A673 (cell line): ENCODE measurements around the gene LRRC4. TPM values are rescaled to one million over a fixed set of nuclear protein-coding genes. Genes with fewer than 3 reads are reported as not detected.

Experiments used
- BruUV-seq: library from RNA; stranded (reverse); fragments of 400-500 nt; replicated peaks from 2 replicates; lab custom pipeline; 2021; lab: Mats Ljungman, UMichigan
- CTCF ChIA-PET: fragments of 300-600 bp; sonication (Branson Sonifier 250); formaldehyde crosslinking; loops from one replicate; lab custom pipeline; 2022; ENCODE audit warnings: antibody characterized with exemption; lab: Charles Lee
- POLR2A ChIA-PET: fragments of 300-600 bp; sonication (Branson Sonifier 250); formaldehyde crosslinking; loops from one replicate; lab custom pipeline; 2022; ENCODE audit warnings: antibody characterized with exemption; ENCODE audit not compliant: low non-redundant PET; lab: Charles Lee
- DNase-seq: peaks from one replicate; pipeline ENCODE4 v3.0.0-alpha.2; 2015; ENCODE audit warnings: low spot score
- H3K27ac ChIP-seq: fragments of 200-600 bp; sonication (generic); 2 replicates; pipeline ENCODE4 v1.5.1; 2016; ENCODE audit warnings: mixed run types, low read depth, mild to moderate bottlenecking, mixed read lengths, antibody characterized with exemption, low read length; ENCODE audit not compliant: poor library complexity, severe bottlenecking
- H3K27me3 ChIP-seq: fragments of 200-600 bp; sonication (generic); replicated peaks from 2 replicates; pipeline ENCODE4 v1.6.1; 2017; ENCODE audit warnings: mixed run types, low read depth, mild to moderate bottlenecking, mixed read lengths, antibody characterized with exemption, low read length; ENCODE audit not compliant: insufficient read depth, poor library complexity
- H3K36me3 ChIP-seq: fragments of 200-600 bp; sonication (generic); 2 replicates; pipeline ENCODE4 v1.6.1; 2016; ENCODE audit warnings: mixed run types, mild to moderate bottlenecking, mixed read lengths, antibody characterized with exemption, low read length; ENCODE audit not compliant: insufficient read depth, poor library complexity, severe bottlenecking
- H3K4me1 ChIP-seq: fragments of 200-600 bp; sonication (generic); 2 replicates; pipeline ENCODE4 v1.6.1; 2017; ENCODE audit warnings: mixed run types, mild to moderate bottlenecking, mixed read lengths, antibody characterized with exemption, low read length; ENCODE audit not compliant: insufficient read depth, poor library complexity, severe bottlenecking
- H3K4me3 ChIP-seq: fragments of 200-600 bp; sonication (generic); 2 replicates; pipeline ENCODE4 v1.5.1; 2016; ENCODE audit warnings: low read depth, mixed run types, mild to moderate bottlenecking, mixed read lengths, low read length; ENCODE audit not compliant: poor library complexity, severe bottlenecking
- H3K9me3 ChIP-seq: fragments of 200-600 bp; sonication (generic); 2 replicates; pipeline ENCODE4 v1.6.1; 2016; ENCODE audit warnings: mixed run types, low read depth, mild to moderate bottlenecking, mixed read lengths, antibody characterized with exemption, low read length; ENCODE audit not compliant: poor library complexity, severe bottlenecking
- EZH2 ChIP-seq: fragments of 200-600 bp; sonication (generic); IDR thresholded peaks from 2 replicates; pipeline ENCODE4 v1.6.1; 2017; ENCODE audit warnings: borderline replicate concordance, low read depth, mild to moderate bottlenecking, mixed read lengths, antibody characterized with exemption, low read length; ENCODE audit not compliant: poor library complexity, severe bottlenecking
- intact Hi-C: fragments of 100-400 bp; cut with micrococcal nuclease; formaldehyde crosslinking; loops from one replicate; pipeline ENCODE4 v1.10.0; 2022; ENCODE audit not compliant: unreplicated experiment
- total RNA-seq: library from RNA; stranded (reverse); gene quantifications from 2 replicates; pipeline ENCODE4 v1.2.3, GENCODE V29; 2021
- TF ChIP-seq, protein P1 (sequence below): fragments of 300-800, 200-600 bp; sonication (generic); conservative IDR thresholded peaks from 2 replicates; pipeline ENCODE4 v1.5.1; 2017; ENCODE audit warnings: low read depth, mild to moderate bottlenecking, antibody characterized with exemption, low read length, moderate library complexity, mixed read lengths

Gene LRRC4
- total RNA-seq, 1 experiment from 2014 or later = 16.1 TPM

DNA sequence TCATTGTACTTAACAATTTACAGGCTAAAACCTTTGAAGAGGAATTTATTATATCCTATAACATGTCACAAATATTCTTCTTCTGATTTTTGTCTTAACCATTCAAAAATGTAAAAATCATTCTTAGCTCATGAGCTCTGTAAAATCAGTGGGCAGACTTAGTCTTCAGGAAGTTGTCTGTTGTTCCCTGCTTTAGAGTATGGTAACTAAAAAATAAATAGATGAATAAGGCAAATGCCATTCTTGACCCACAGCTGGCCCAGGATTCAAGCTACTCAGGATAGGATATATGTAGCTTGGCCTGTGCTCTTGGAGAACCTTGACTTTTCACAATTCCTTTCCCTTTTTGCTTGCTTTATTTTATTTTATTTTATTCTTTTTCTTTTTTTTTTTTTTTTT, 51.5 kb downstream of the LRRC4 start:
- Histone ChIP-seq H3K4me3 (no peak overlapping the region), H3K36me3 (no peaks in the 10 kb centered on the region), H3K27me3 (no peaks in the 10 kb centered on the region), H3K4me1 (no peaks in the 10 kb centered on the region), H3K9me3 (peaks cover 5% of the 10 kb centered on the region), H3K27ac (no peak overlapping the region)
- intact Hi-C loops = no loop called here
- no TSS peak for BruUV-seq
- no peak for TF ChIP-seq EZH2
- TF ChIP-seq, protein P1, sequence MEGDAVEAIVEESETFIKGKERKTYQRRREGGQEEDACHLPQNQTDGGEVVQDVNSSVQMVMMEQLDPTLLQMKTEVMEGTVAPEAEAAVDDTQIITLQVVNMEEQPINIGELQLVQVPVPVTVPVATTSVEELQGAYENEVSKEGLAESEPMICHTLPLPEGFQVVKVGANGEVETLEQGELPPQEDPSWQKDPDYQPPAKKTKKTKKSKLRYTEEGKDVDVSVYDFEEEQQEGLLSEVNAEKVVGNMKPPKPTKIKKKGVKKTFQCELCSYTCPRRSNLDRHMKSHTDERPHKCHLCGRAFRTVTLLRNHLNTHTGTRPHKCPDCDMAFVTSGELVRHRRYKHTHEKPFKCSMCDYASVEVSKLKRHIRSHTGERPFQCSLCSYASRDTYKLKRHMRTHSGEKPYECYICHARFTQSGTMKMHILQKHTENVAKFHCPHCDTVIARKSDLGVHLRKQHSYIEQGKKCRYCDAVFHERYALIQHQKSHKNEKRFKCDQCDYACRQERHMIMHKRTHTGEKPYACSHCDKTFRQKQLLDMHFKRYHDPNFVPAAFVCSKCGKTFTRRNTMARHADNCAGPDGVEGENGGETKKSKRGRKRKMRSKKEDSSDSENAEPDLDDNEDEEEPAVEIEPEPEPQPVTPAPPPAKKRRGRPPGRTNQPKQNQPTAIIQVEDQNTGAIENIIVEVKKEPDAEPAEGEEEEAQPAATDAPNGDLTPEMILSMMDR = no peak
- CTCF ChIA-PET = no interaction called here
- POLR2A ChIA-PET = no interaction called here
- DNase-seq = no peak

DNA sequence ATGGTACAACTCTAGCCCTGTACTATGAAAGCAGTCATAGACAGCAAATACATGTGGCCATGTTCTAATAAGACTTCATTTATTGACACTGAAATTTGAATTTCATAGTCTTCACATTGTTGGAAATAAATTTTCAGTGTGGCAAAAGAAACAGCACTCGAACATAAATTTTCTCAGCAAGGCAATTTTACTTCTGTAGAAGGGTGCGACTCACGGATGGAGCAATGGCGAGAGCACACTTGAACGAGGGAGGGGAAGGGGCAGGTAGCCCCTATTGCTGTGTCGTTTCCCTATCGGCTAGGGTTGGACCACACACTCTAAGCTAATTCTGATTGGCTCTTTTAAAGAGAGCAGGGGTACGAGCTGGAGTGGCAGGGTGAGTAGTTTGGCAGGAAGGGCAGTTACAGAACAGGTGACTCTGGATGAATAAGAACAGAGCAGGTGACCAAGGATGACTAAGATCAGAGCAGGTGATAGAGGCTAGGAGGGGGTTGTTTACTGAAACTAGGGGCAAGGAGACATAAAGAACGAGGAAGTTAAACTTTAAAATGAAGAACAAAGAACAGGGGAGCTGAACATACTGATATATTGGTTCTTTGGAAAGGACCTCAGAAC, 52.0 kb downstream of the LRRC4 start:
- no peak overlapping the region for H3K27ac ChIP-seq
- TF ChIP-seq EZH2 = no peak
- TF ChIP-seq, protein P1 = no peak
- no peak for DNase-seq
- POLR2A ChIA-PET = no interaction called here
- no peaks in the 10 kb centered on the region for H3K27me3 ChIP-seq
- no peak overlapping the region for H3K4me3 ChIP-seq
- no TSS peak for BruUV-seq
- H3K9me3 ChIP-seq = peaks cover 5% of the 10 kb centered on the region
- intact Hi-C loops = no loop called here
- H3K36me3 ChIP-seq = no peaks in the 10 kb centered on the region
- CTCF ChIA-PET = no interaction called here
- no peaks in the 10 kb centered on the region for H3K4me1 ChIP-seq

DNA sequence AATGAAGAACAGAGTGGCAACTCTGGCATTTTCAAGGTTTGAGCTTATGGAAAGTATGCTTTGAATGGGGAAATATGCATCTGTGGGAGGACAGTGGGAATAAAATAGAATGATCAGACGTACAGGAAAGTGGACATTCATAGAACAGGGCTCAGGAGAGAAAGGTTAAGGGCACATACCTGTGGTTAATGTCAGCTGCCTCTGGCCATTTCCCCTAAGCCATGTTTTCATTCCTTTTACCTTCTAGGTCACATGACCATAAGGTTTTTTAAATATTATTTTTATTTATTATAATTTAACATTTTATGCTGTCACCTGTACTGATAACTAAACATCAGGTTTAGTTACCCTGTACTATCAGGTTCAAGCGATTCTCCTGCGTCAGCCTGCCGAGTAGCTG, 52.8 kb downstream of the LRRC4 start:
- Histone ChIP-seq H3K36me3 (no peaks in the 10 kb centered on the region), H3K27ac (no peak overlapping the region), H3K9me3 (peaks cover 5% of the 10 kb centered on the region), H3K4me1 (no peaks in the 10 kb centered on the region), H3K27me3 (no peaks in the 10 kb centered on the region), H3K4me3 (no peak overlapping the region)
- intact Hi-C loops = no loop called here
- TF ChIP-seq, protein P1 = no peak
- ChIA-PET POLR2A (no interaction called here), CTCF (no interaction called here)
- no peak for DNase-seq
- no TSS peak for BruUV-seq

Other genes with a start within 250 kb of the LRRC4 start
- gene LEP, start 209.8 kb upstream of the LRRC4 start, total RNA-seq = not detected in 2 replicates